Activated naive CD4-positive, alpha-beta T cell treated with anti-CD3 and anti-CD28 coated beads for 36 hours (primary cell): ENCODE measurements around the gene ACSM3. TPM values are rescaled to one million over a fixed set of nuclear protein-coding genes. Genes with fewer than 3 reads are reported as not detected.

Experiments used
- CTCF ChIA-PET: fragments of 350-600 bp; sonication (Branson Sonifier 250); formaldehyde crosslinking; loops from one replicate; lab custom pipeline; 2021; ENCODE audit warnings: antibody characterized with exemption; lab: Charles Lee
- DNase-seq: peaks from one replicate; pipeline ENCODE4 v3.0.0-alpha.2; 2020
- H3K27ac Mint-ChIP-seq: one replicate; pipeline ENCODE4 v1.8.0; 2021; ENCODE audit warnings: mild to moderate bottlenecking, mixed read lengths
- H3K27me3 Mint-ChIP-seq: one replicate; pipeline ENCODE4 v1.8.0; 2021; ENCODE audit warnings: low read depth, mixed read lengths
- H3K36me3 Mint-ChIP-seq: one replicate; pipeline ENCODE4 v1.8.0; 2021; ENCODE audit warnings: low read depth, mixed read lengths
- H3K4me1 Mint-ChIP-seq: one replicate; pipeline ENCODE4 v1.8.0; 2021; ENCODE audit warnings: low read depth, mixed read lengths
- H3K4me3 Mint-ChIP-seq: one replicate; pipeline ENCODE4 v1.8.0; 2021; ENCODE audit warnings: mild to moderate bottlenecking, moderate library complexity, mixed read lengths
- H3K9me3 Mint-ChIP-seq: one replicate; pipeline ENCODE4 v1.8.0; 2021; ENCODE audit warnings: mixed read lengths
- intact Hi-C: fragments of 100-400 bp; cut with micrococcal nuclease; formaldehyde crosslinking; loops from one replicate; pipeline ENCODE4 v1.15.1; 2023
- total RNA-seq, 2 experiments: library from RNA; stranded (reverse); gene quantifications; one replicate each; pipeline ENCODE4 v1.2.3, GENCODE V29; 2021

The ACSM3 gene
- total RNA-seq, 2 experiments from 2014 or later: 29.6 to 35.0 TPM

- no peak overlapping the region for H3K4me3 Mint-ChIP-seq
- DNase-seq: peak; percentile 46
- peak overlapping the region; percentile 9 for H3K27ac Mint-ChIP-seq
- CTCF ChIA-PET: interaction anchor here (1.1 kb wide), 1 partner anchor 239 kb away, joined by 3 read pairs; no protein-coding TSS in a partner anchor
- H3K36me3 Mint-ChIP-seq: peaks cover 20% of the 10 kb centered on the region
- H3K4me1 Mint-ChIP-seq: peaks cover 21% of the 10 kb centered on the region
- intact Hi-C loops: loop anchor here (5.0 to 10.0 kb wide), 2 partner anchors 37 to 310 kb away; partner anchors contain the start of genes DNAH3, ERI2, LDAF1 and REXO5
- no peaks in the 10 kb centered on the region for H3K9me3 Mint-ChIP-seq
- H3K27me3 Mint-ChIP-seq: no peaks in the 10 kb centered on the region
These were observed 80.8 kb downstream of the ACSM3 start for GRCh38 chr16:20844588-20844987.

- intact Hi-C loops: loop anchor here (10.0 kb wide), 1 partner anchor 309 kb away; the partner anchor contains the start of genes DNAH3 and LDAF1
- H3K9me3 Mint-ChIP-seq: no peaks in the 10 kb centered on the region
- no peak overlapping the region for H3K27ac Mint-ChIP-seq
- DNase-seq: no peak
- H3K36me3 Mint-ChIP-seq: peaks cover 15% of the 10 kb centered on the region
- peaks cover 21% of the 10 kb centered on the region for H3K4me1 Mint-ChIP-seq
- H3K27me3 Mint-ChIP-seq: no peaks in the 10 kb centered on the region
- CTCF ChIA-PET: no interaction called here
- no peak overlapping the region for H3K4me3 Mint-ChIP-seq
These were observed 82.2 kb downstream of the ACSM3 start for GRCh38 chr16:20846030-20846429.

GRCh38 chr16:20846551-20846950 lies 82.7 kb downstream of the ACSM3 start:
- intact Hi-C loops: loop anchor here (10.0 kb wide), 1 partner anchor 308 kb away; the partner anchor contains the start of genes DNAH3 and LDAF1
- Mint-ChIP-seq H3K9me3 (no peaks in the 10 kb centered on the region), H3K4me1 (peaks cover 21% of the 10 kb centered on the region), H3K4me3 (no peak overlapping the region), H3K27me3 (no peaks in the 10 kb centered on the region), H3K36me3 (peaks cover 13% of the 10 kb centered on the region), H3K27ac (no peak overlapping the region)
- no peak for DNase-seq
- CTCF ChIA-PET: no interaction called here

Other genes starting within 250 kb of the ACSM3 start
- gene ACSM2B, start 187.6 kb upstream of the ACSM3 start, total RNA-seq: not detected
- not detected for gene ACSM1, start 66.3 kb upstream of the ACSM3 start, total RNA-seq
- gene THUMPD1, start 22.2 kb upstream of the ACSM3 start, total RNA-seq: 10 to 100 TPM; 47.5 to 49.8 TPM
- 10 to 100 TPM; 18.4 to 19.6 TPM for gene ERI2, start 42.5 kb downstream of the ACSM3 start, total RNA-seq
- gene REXO5, start 42.5 kb downstream of the ACSM3 start, total RNA-seq: 10 to 100 TPM; 26.4 to 27.8 TPM
- 1 to 10 TPM; 3.0 to 3.4 TPM for gene DCUN1D3, start 136.3 kb downstream of the ACSM3 start, total RNA-seq
- 10 to 100 TPM; 20.4 to 20.8 TPM for gene LYRM1, start 136.8 kb downstream of the ACSM3 start, total RNA-seq